ENCODE measurements around the gene KLHL36.

DNA sequence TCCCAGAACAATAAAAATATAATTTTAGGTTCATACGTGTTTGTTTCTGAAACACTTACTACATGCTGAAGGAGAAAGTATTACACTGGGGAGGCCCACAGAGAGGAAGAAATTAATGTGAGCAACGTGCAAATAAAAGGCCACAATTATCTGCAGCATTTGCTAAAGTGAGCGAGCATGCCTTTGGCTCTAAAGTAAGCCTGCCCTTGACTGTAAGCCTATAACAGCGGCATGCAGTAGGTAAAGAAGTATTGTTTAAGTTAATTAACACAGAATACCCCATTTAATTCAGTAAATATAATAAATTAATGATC is 17.2 kb upstream of the KLHL36 start:
- no peak for TF ChIP-seq YY1 (IDR thresholded peaks at IDR 0.05)
- TF ChIP-seq, protein P1, sequence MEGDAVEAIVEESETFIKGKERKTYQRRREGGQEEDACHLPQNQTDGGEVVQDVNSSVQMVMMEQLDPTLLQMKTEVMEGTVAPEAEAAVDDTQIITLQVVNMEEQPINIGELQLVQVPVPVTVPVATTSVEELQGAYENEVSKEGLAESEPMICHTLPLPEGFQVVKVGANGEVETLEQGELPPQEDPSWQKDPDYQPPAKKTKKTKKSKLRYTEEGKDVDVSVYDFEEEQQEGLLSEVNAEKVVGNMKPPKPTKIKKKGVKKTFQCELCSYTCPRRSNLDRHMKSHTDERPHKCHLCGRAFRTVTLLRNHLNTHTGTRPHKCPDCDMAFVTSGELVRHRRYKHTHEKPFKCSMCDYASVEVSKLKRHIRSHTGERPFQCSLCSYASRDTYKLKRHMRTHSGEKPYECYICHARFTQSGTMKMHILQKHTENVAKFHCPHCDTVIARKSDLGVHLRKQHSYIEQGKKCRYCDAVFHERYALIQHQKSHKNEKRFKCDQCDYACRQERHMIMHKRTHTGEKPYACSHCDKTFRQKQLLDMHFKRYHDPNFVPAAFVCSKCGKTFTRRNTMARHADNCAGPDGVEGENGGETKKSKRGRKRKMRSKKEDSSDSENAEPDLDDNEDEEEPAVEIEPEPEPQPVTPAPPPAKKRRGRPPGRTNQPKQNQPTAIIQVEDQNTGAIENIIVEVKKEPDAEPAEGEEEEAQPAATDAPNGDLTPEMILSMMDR (IDR thresholded peaks at IDR 0.05; ENCODE audit: low read depth, low read length, missing input control) = no peak
- TF ChIP-seq HNF4G (IDR thresholded peaks at IDR 0.05) = no peak
- TF ChIP-seq TAF1 (conservative IDR thresholded peaks at IDR 0.05) = no peak

Data from liver (tissue), 3 donors.